Astrocyte (in vitro differentiated cells and primary cell): ENCODE data around the gene CRIM1. TPM values are rescaled to one million over a fixed set of nuclear protein-coding genes. Genes with fewer than 3 reads are reported as not detected.

Experiments
- DNase-seq: peaks from one replicate; pipeline ENCODE4 v3.0.0-alpha.2; 2010; ENCODE audit warnings: low read depth
- FAIRE-seq: peaks from 2 replicates; lab custom pipeline; 2011; peaks lifted over from hg19 to GRCh38; lab: Jason Lieb, UNC
- H2AFZ ChIP-seq: 2 replicates; pipeline ENCODE4 v1.6.0; 2012; ENCODE audit warnings: low read depth, low read length, inconsistent platforms
- H3K27ac ChIP-seq: 2 replicates; pipeline ENCODE4 v1.5.1; 2011; ENCODE audit warnings: low read depth, low read length, inconsistent platforms
- H3K27me3 ChIP-seq: 2 replicates; pipeline ENCODE4 v1.6.0; 2011; ENCODE audit warnings: low read length, inconsistent platforms; ENCODE audit not compliant: insufficient read depth
- H3K36me3 ChIP-seq: 2 replicates; pipeline ENCODE4 v1.5.1; 2011; ENCODE audit warnings: low read length, inconsistent platforms; ENCODE audit not compliant: insufficient read depth
- H3K4me1 ChIP-seq: 2 replicates; pipeline ENCODE4 v1.5.1; 2011; ENCODE audit warnings: low read length, inconsistent platforms; ENCODE audit not compliant: insufficient read depth
- H3K4me2 ChIP-seq: 2 replicates; pipeline ENCODE4 v1.6.0; 2012; ENCODE audit warnings: low read length, inconsistent platforms
- H3K4me3 ChIP-seq: 2 replicates; pipeline ENCODE4 v1.5.1; 2011; ENCODE audit warnings: low read depth, mild to moderate bottlenecking, low read length, inconsistent platforms; ENCODE audit not compliant: insufficient read depth
- H3K79me2 ChIP-seq: 2 replicates; pipeline ENCODE4 v1.6.0; 2012; ENCODE audit warnings: mild to moderate bottlenecking, low read length, inconsistent platforms; ENCODE audit not compliant: insufficient read depth
- H3K9ac ChIP-seq: 2 replicates; pipeline ENCODE4 v1.6.0; 2012; ENCODE audit warnings: mild to moderate bottlenecking, low read length, inconsistent platforms
- H3K9me3 ChIP-seq: 2 replicates; pipeline ENCODE4 v1.5.1; 2012; ENCODE audit warnings: low read depth, mild to moderate bottlenecking, low read length, inconsistent platforms; ENCODE audit not compliant: insufficient read depth
- H4K20me1 ChIP-seq: 2 replicates; pipeline ENCODE4 v1.6.0; 2012; ENCODE audit warnings: low read length, inconsistent platforms; ENCODE audit not compliant: insufficient read depth
- H3K27ac Mint-ChIP-seq: one replicate; pipeline ENCODE4 v1.8.0; 2021; ENCODE audit warnings: mild to moderate bottlenecking, mixed read lengths; ENCODE audit not compliant: unreplicated experiment
- H3K27me3 Mint-ChIP-seq: one replicate; pipeline ENCODE4 v1.8.0; 2021; ENCODE audit warnings: low read depth, mixed read lengths; ENCODE audit not compliant: unreplicated experiment
- H3K36me3 Mint-ChIP-seq: one replicate; pipeline ENCODE4 v1.8.0; 2021; ENCODE audit warnings: low read depth, mixed read lengths; ENCODE audit not compliant: unreplicated experiment
- H3K4me1 Mint-ChIP-seq: one replicate; pipeline ENCODE4 v1.8.0; 2021; ENCODE audit warnings: low read depth, mixed read lengths; ENCODE audit not compliant: unreplicated experiment
- H3K4me3 Mint-ChIP-seq: one replicate; pipeline ENCODE4 v1.8.0; 2021; ENCODE audit warnings: mild to moderate bottlenecking, moderate library complexity, mixed read lengths; ENCODE audit not compliant: unreplicated experiment
- H3K9me3 Mint-ChIP-seq: one replicate; pipeline ENCODE4 v1.8.0; 2021; ENCODE audit warnings: mild to moderate bottlenecking, mixed read lengths; ENCODE audit not compliant: unreplicated experiment
- CTCF ChIP-seq: IDR thresholded peaks from 2 replicates; pipeline ENCODE4 v1.5.1; 2011; ENCODE audit warnings: low read depth, mild to moderate bottlenecking, inconsistent platforms, low read length, moderate library complexity; ENCODE audit not compliant: insufficient read depth
- EZH2 ChIP-seq: IDR thresholded peaks from 2 replicates; pipeline ENCODE4 v1.6.1; 2012; ENCODE audit warnings: mild to moderate bottlenecking, low read length, inconsistent platforms; ENCODE audit not compliant: insufficient read depth
- total RNA-seq: library from RNA; stranded (reverse); gene quantifications from 2 replicates; pipeline ENCODE4 v1.2.1, GENCODE V29; 2021

The CRIM1 gene
- total RNA-seq, 1 donor from 2014 or later: 180 TPM

- Mint-ChIP-seq H3K9me3 (no peaks in the 10 kb centered on the region), H3K27me3 (no peaks in the 10 kb centered on the region), H3K4me1 (peaks cover 77% of the 10 kb centered on the region), H3K4me3 (no peak overlapping the region), H3K27ac (no peak overlapping the region), H3K36me3 (no peaks in the 10 kb centered on the region)
- peaks cover 99% of the 10 kb centered on the region for H3K79me2 ChIP-seq
- no peaks in the 10 kb centered on the region for H3K9me3 ChIP-seq
- peak overlapping the region; percentile 54 for H3K4me2 ChIP-seq
- no peak overlapping the region for H3K4me3 ChIP-seq
- no peak for TF ChIP-seq CTCF
- TF ChIP-seq EZH2: no peak
- no peak overlapping the region for H3K27ac ChIP-seq
- no peak for DNase-seq
- H3K4me1 ChIP-seq: peaks cover 64% of the 10 kb centered on the region
- no peak for FAIRE-seq
- H2AFZ ChIP-seq: no peak overlapping the region
- peaks cover 9% of the 10 kb centered on the region for H3K36me3 ChIP-seq
- H3K9ac ChIP-seq: no peak overlapping the region
- peaks cover 91% of the 10 kb centered on the region for H4K20me1 ChIP-seq
- no peaks in the 10 kb centered on the region for H3K27me3 ChIP-seq
Measured at GRCh38 chr2:36376992-36377738, 21.6 kb downstream of the CRIM1 start.

DNA sequence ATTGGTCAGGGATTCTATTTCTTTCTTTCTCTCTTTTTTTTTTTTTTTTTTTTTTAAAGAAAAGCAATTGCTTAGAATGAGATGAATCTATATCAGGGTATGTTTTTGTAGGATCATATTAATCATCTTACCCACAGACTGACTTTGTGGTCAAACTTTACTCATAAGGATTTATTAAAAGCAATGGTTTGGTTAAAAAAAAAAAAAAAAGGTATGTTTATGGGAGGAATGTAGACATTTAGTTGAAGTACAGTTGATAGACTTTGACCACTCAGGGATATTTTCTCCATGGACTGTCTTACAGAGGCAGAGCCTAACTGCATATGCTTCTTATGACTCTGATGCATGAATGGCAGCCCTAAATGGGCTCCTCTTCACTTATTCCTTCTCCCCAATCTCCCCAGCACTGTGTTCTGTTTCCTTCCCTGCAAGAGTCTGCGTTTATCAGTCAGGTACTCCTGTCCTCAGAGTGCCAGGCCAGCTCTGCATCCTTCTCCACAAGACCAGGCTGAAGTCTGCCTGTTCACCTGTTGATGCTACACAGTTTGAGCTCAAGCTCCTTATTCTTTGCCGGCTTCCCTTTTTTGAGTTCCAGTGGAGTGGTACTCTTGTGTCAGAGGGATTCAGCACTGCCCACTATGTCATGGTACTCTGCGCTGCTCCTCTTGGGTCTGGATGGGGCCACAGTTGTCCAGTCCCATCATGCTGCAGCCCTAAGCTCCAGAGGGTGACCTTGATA is 24.3 kb downstream of the CRIM1 start:
- Histone ChIP-seq H3K9me3 (no peaks in the 10 kb centered on the region), H4K20me1 (peaks cover 88% of the 10 kb centered on the region), H3K4me3 (no peak overlapping the region), H3K27me3 (no peaks in the 10 kb centered on the region), H3K27ac (no peak overlapping the region), H3K4me2 (peak overlapping the region; percentile 50), H3K4me1 (peaks cover 41% of the 10 kb centered on the region), H3K9ac (no peak overlapping the region), H3K79me2 (peaks cover 99% of the 10 kb centered on the region), H3K36me3 (peaks cover 14% of the 10 kb centered on the region), H2AFZ (no peak overlapping the region)
- H3K27ac Mint-ChIP-seq: no peak overlapping the region
- no peaks in the 10 kb centered on the region for H3K27me3 Mint-ChIP-seq
- FAIRE-seq (no peak), DNase-seq (peak; percentile 86)
- peaks cover 51% of the 10 kb centered on the region for H3K4me1 Mint-ChIP-seq
- H3K36me3 Mint-ChIP-seq: no peaks in the 10 kb centered on the region
- TF ChIP-seq CTCF (no peak), EZH2 (no peak)
- H3K9me3 Mint-ChIP-seq: no peaks in the 10 kb centered on the region
- H3K4me3 Mint-ChIP-seq: no peak overlapping the region
